ENCODE measurements around the gene NR2C2AP. TPM values are rescaled to one million over a fixed set of nuclear protein-coding genes. Genes with fewer than 3 reads are reported as not detected.

The NR2C2AP gene
- polyA plus RNA-seq, 5 donors = 9.4 to 14.9 (median 12.6) TPM

GRCh38 chr19:19154768-19155494 is 48.3 kb downstream of the NR2C2AP start:
- no peak for DNase-seq

DNA sequence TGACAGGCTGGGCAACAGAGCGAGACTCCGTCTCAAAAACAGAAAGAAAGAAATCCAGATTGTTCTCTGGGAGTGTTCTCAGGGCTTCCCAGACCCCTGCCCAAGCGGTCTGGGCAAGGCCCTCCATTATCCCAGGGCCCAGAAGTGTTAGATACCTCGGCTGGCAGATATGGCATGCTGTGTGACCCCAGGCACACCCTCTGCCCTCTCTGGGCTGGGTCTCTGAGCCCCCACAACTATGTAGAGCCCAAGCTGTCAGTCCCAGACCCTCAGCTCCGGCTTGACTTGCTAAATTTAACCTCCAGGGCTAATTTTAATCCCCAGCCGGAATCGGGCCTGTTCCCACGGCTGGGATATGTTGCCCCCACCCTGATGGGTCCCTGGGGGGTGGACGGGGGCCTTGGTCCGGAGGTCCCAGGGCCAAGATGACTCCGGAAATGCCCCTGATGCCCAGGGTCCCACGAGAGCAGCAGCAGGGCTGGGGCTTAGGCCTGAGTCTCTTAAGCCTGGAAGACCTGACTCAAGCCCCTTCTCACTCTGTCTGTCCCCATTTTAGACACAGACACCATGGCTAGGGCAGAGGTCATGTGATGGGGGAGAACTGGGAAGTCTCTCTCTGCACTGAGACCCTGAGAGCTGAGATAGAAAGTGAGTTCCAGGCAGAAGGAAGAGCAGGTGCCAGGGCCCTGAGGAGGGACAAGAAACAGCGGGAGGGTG is 50.4 kb downstream of the NR2C2AP start:
- no peak for DNase-seq

- DNase-seq = no peak
These were observed 51.8 kb downstream of the NR2C2AP start for GRCh38 chr19:19151418-19151817.

Other genes starting within 250 kb of the NR2C2AP start
- gene SUGP2, start 169.9 kb downstream of the NR2C2AP start, polyA plus RNA-seq (ENCODE audit: insufficient read depth in 1 of 5, insufficient read length in 5 of 5, low replicate concordance in 1 of 5) = 100 to 1,000 TPM in 3 of 5 donors, 10 to 100 TPM in 2; 93.2 to 132 (median 100) TPM
- gene ARMC6, start 169.8 kb downstream of the NR2C2AP start, polyA plus RNA-seq (ENCODE audit: insufficient read depth in 1 of 5, insufficient read length in 5 of 5, low replicate concordance in 1 of 5) = 10 to 100 TPM; 26.6 to 43.7 (median 33.1) TPM
- 10 to 100 TPM; 10.2 to 15.9 (median 12.9) TPM for gene SLC25A42, start 139.4 kb downstream of the NR2C2AP start, polyA plus RNA-seq (ENCODE audit: insufficient read depth in 1 of 5, insufficient read length in 5 of 5, low replicate concordance in 1 of 5)
- gene TMEM161A, start 64.9 kb downstream of the NR2C2AP start, polyA plus RNA-seq (ENCODE audit: insufficient read depth in 1 of 5, insufficient read length in 5 of 5, low replicate concordance in 1 of 5) = 10 to 100 TPM; 19.4 to 31.3 (median 25.3) TPM
- gene MEF2B, start 33.2 kb downstream of the NR2C2AP start, polyA plus RNA-seq (ENCODE audit: insufficient read depth in 1 of 5, insufficient read length in 5 of 5, low replicate concordance in 1 of 5) = 1 to 10 TPM; 1.5 to 3.6 (median 3.5) TPM
- gene BORCS8, start 11.3 kb downstream of the NR2C2AP start, polyA plus RNA-seq (ENCODE audit: insufficient read depth in 1 of 5, insufficient read length in 5 of 5, low replicate concordance in 1 of 5) = 10 to 100 TPM; 16.3 to 20.7 (median 17.6) TPM
- gene RFXANK, start 11.2 kb downstream of the NR2C2AP start, polyA plus RNA-seq (ENCODE audit: insufficient read depth in 1 of 5, insufficient read length in 5 of 5, low replicate concordance in 1 of 5) = 10 to 100 TPM; 55.3 to 88.3 (median 68.3) TPM
- gene NCAN, start 8.5 kb upstream of the NR2C2AP start, polyA plus RNA-seq (ENCODE audit: insufficient read depth in 1 of 5, insufficient read length in 5 of 5, low replicate concordance in 1 of 5) = under 1 TPM; 0.03 to 0.09 (median 0.05) TPM
- gene TM6SF2, start 69.9 kb upstream of the NR2C2AP start, polyA plus RNA-seq (ENCODE audit: insufficient read depth in 1 of 5, insufficient read length in 5 of 5, low replicate concordance in 1 of 5) = 1 to 10 TPM; 4.9 to 9.1 (median 6.0) TPM
- 10 to 100 TPM; 38.6 to 57.1 (median 50.4) TPM for gene SUGP1, start 117.1 kb upstream of the NR2C2AP start, polyA plus RNA-seq (ENCODE audit: insufficient read depth in 1 of 5, insufficient read length in 5 of 5, low replicate concordance in 1 of 5)
- gene MAU2, start 117.4 kb upstream of the NR2C2AP start, polyA plus RNA-seq (ENCODE audit: insufficient read depth in 1 of 5, insufficient read length in 5 of 5, low replicate concordance in 1 of 5) = 10 to 100 TPM; 49.9 to 81.4 (median 61.9) TPM
- gene GATAD2A, start 202.3 kb upstream of the NR2C2AP start, polyA plus RNA-seq (ENCODE audit: insufficient read depth in 1 of 5, insufficient read length in 5 of 5, low replicate concordance in 1 of 5) = 10 to 100 TPM; 33.1 to 57.9 (median 43.8) TPM

Data from right lung (tissue), 5 donors.